AG10803 (cell line): ENCODE results near the gene LYVE1.

ENCODE experiments used
- DNase-seq: peaks from one replicate; pipeline ENCODE4 v3.0.0; 2010; ENCODE audit warnings: low read depth
- H3K4me3 ChIP-seq: 2 replicates; pipeline ENCODE4 v1.5.1; 2011; ENCODE audit warnings: mild to moderate bottlenecking, low read length, control low read depth
- CTCF ChIP-seq: conservative IDR thresholded peaks from 2 replicates; pipeline ENCODE4 v1.5.1; 2011; ENCODE audit warnings: mild to moderate bottlenecking, low read length, control low read depth, inconsistent platforms

Gene LYVE1

DNA sequence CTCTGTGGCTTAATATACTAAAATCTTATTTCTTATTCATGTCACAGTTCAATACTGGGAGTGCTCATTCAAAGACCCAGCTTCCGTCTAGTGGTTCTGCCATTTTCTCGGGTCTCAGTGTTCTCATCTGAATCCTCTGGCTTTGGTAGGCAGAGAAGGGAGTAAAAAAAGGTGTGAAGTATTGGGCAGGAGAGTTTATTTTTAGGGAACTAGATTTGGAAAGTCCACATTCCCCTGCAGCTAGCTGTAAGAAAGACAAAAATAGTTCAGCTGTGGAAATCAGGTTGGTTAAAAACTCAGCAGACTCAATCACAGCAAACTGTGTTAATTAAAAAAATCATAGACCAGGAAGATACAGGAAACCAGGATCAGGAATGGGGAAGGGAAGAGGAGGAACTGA is 4.1 kb upstream of the LYVE1 start:
- no peak for DNase-seq
- TF ChIP-seq CTCF: no peak
- no peak overlapping the region for H3K4me3 ChIP-seq

DNA sequence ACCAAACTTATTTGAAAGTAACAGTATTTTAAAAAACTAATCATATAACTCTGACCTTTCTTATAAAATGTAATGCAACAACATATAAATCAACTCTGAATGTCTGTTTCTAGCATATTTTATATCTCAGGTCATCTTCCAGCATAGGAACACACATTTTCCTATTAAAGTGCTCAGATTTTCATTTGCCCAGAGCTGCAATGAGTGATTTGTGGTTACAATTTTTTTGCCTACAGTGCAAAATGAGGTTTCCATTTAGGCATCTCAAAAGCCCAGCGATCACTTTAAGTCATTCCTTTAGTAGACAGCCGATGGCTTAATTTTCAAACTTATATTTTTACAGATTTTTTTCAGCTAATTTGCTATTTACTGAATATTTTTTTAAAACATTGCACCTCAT is 1.0 kb downstream of the LYVE1 start:
- DNase-seq: no peak
- no peak overlapping the region for H3K4me3 ChIP-seq
- no peak for TF ChIP-seq CTCF

DNA sequence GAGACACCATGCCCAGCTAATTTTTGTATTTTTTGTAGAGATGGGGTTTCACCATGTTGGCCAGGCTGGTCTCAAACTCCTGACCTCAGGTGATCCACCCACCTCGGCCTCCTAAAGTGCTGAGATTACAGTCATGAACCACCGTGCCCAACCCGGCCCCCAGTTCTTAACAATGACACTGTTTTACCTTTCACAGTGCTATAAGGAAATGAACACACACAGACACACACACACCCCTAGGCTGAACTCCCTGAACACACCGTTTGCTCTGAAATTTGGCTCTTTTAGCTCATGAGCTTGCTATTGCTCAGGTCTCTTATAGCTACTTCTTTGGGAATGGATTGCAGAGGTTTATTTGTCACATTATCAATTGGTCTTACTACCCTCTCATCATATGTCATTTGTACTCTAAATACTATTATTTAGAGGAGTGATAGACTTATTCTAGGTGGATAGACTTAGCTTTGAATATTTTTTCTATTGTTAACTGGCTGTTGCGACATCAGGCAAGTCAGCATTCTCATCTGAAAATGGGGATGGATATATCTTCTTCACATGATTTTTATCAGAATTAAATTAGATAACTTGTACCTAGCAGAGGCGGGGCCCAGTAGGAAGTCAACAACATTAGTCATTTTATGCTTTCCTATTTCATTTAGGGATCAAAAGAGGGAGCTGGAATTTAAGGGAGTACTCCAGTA is 2.1 kb downstream of the LYVE1 start:
- H3K4me3 ChIP-seq: no peak overlapping the region
- no peak for TF ChIP-seq CTCF
- DNase-seq: no peak

DNA sequence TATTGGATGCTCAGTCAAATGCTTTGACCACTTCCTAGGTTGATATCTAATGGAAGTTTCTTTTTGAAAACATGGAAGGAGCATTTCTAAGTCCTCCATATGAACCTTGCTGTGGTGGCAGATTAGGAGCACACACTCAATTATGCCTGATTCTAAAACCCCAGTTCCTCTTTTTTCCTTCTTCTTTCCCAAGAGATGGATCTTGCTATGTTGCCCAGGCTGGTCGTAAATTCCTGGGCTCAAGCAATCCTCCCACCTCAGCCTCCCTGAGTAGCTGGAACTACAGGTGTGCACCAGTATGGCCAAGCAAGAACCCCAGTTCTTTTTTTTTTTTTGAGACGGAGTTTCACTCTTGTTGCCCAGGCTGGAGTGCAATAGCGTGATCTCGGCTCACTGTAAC is 3.0 kb downstream of the LYVE1 start:
- H3K4me3 ChIP-seq: no peak overlapping the region
- DNase-seq: no peak
- no peak for TF ChIP-seq CTCF

- peak; percentile 54 for TF ChIP-seq CTCF
- no peak overlapping the region for H3K4me3 ChIP-seq
- peak; percentile 43 for DNase-seq
Measured at GRCh38 chr11:10564696-10565318, 3.7 kb downstream of the LYVE1 start.

DNA sequence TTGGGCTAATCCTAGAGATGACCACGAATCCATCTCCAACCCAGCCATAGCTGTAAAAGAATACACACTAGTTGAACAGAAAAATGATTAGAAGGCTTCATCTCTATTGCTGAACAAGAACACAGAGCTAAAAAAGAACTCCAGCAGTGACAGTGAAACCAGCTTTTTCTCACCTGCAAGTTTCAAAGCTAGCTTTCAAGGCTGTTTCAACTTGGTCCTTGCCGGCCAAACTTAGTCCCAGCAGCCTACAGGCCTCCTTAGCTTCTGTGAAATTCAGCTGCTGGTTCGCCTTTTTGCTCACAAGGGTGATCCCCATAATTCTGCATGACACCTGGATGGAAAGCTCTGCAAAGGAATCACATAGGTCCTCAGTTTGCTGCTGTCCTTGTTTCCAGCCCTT is 4.4 kb downstream of the LYVE1 start:
- no peak overlapping the region for H3K4me3 ChIP-seq
- TF ChIP-seq CTCF: no peak
- no peak for DNase-seq

- no peak overlapping the region for H3K4me3 ChIP-seq
- no peak for TF ChIP-seq CTCF
- DNase-seq: peak; percentile 12
Measured at GRCh38 chr11:10561947-10562346, 6.5 kb downstream of the LYVE1 start.
